Measurements from ENCODE around the gene ZSCAN18. TPM values are rescaled to one million over a fixed set of nuclear protein-coding genes. Genes with fewer than 3 reads are reported as not detected.

ZSCAN18 gene
- total RNA-seq, 1 experiment from 2014 or later, result not detected

DNA sequence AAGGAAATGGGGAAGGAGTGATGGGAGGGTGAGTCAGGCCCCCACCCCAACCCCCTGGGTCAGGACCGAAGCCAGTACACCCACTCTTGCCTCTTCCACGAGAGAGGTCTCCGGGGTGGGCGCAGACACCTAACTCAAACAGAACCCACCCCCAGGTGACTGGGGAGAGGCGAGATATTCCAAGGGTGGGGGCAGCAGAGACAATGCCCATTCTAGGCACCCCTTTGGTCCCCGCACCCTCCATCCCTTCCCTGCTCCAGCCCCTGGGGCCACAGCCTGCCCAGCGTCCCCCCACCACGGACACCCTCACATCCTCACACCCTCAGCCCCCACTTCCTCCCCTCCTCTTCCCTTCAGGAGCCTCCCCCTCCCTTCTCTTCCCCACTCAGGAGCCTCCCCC, 682 bp downstream of the ZSCAN18 start:
- no peaks in the 10 kb centered on the region for H3K4me1 Mint-ChIP-seq (ENCODE audit: insufficient read depth, unreplicated experiment)
- no TSS peak for BruUV-seq (replicated peaks)
- intact Hi-C loops (cut with micrococcal nuclease), result no loop called here
- H3K27ac Mint-ChIP-seq (ENCODE audit: low read depth, unreplicated experiment), result no peak overlapping the region
- no peaks in the 10 kb centered on the region for H3K36me3 Mint-ChIP-seq (ENCODE audit: insufficient read depth, unreplicated experiment)
- CTCF ChIA-PET, result no interaction called here
- TF ChIP-seq, protein P1, sequence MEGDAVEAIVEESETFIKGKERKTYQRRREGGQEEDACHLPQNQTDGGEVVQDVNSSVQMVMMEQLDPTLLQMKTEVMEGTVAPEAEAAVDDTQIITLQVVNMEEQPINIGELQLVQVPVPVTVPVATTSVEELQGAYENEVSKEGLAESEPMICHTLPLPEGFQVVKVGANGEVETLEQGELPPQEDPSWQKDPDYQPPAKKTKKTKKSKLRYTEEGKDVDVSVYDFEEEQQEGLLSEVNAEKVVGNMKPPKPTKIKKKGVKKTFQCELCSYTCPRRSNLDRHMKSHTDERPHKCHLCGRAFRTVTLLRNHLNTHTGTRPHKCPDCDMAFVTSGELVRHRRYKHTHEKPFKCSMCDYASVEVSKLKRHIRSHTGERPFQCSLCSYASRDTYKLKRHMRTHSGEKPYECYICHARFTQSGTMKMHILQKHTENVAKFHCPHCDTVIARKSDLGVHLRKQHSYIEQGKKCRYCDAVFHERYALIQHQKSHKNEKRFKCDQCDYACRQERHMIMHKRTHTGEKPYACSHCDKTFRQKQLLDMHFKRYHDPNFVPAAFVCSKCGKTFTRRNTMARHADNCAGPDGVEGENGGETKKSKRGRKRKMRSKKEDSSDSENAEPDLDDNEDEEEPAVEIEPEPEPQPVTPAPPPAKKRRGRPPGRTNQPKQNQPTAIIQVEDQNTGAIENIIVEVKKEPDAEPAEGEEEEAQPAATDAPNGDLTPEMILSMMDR (IDR thresholded peaks at IDR 0.05; ENCODE audit: unreplicated experiment), result no peak
- POLR2A ChIA-PET, result no interaction called here
- H3K4me3 Mint-ChIP-seq (ENCODE audit: unreplicated experiment), result no peak overlapping the region
- no peaks in the 10 kb centered on the region for H3K27me3 Mint-ChIP-seq (ENCODE audit: insufficient read depth, unreplicated experiment)
- peaks cover 23% of the 10 kb centered on the region for H3K9me3 Mint-ChIP-seq (ENCODE audit: unreplicated experiment)
- no peak for DNase-seq (ENCODE audit: unreplicated experiment)

DNA sequence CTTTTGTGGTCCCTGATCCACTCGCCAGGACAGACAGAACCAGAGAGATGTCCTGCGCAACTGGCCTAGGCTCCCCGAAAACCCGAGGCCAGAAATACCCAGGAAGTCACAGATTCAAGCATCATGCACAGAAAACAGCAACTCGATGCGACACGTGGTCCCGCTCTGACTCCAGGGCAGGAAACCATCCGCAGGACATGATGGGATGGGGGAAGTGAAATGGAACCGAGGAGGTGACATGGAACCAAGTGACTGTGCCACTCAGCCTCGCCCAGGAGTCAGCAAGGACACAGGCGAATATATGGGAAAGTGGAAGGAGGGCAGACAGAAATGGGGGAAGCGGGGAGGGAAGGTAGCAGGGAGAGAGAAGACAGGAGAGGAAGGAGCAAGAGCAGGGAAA, 1.1 kb downstream of the ZSCAN18 start:
- DNase-seq (ENCODE audit: unreplicated experiment), result no peak
- TF ChIP-seq, protein P1 (IDR thresholded peaks at IDR 0.05; ENCODE audit: unreplicated experiment), result no peak
- no TSS peak for BruUV-seq (replicated peaks)
- H3K27me3 Mint-ChIP-seq (ENCODE audit: insufficient read depth, unreplicated experiment), result no peaks in the 10 kb centered on the region
- no peaks in the 10 kb centered on the region for H3K4me1 Mint-ChIP-seq (ENCODE audit: insufficient read depth, unreplicated experiment)
- ChIA-PET CTCF (no interaction called here), POLR2A (no interaction called here)
- no peaks in the 10 kb centered on the region for H3K36me3 Mint-ChIP-seq (ENCODE audit: insufficient read depth, unreplicated experiment)
- no peak overlapping the region for H3K27ac Mint-ChIP-seq (ENCODE audit: low read depth, unreplicated experiment)
- intact Hi-C loops (cut with micrococcal nuclease), result no loop called here
- H3K4me3 Mint-ChIP-seq (ENCODE audit: unreplicated experiment), result no peak overlapping the region
- H3K9me3 Mint-ChIP-seq (ENCODE audit: unreplicated experiment), result peaks cover 23% of the 10 kb centered on the region

- no TSS peak for BruUV-seq (replicated peaks)
- DNase-seq (ENCODE audit: unreplicated experiment), result no peak
- Mint-ChIP-seq H3K4me1 (ENCODE audit: insufficient read depth, unreplicated experiment) (no peaks in the 10 kb centered on the region), H3K27ac (ENCODE audit: low read depth, unreplicated experiment) (no peak overlapping the region), H3K36me3 (ENCODE audit: insufficient read depth, unreplicated experiment) (no peaks in the 10 kb centered on the region), H3K4me3 (ENCODE audit: unreplicated experiment) (no peak overlapping the region), H3K9me3 (ENCODE audit: unreplicated experiment) (peaks cover 23% of the 10 kb centered on the region), H3K27me3 (ENCODE audit: insufficient read depth, unreplicated experiment) (no peaks in the 10 kb centered on the region)
- ChIA-PET POLR2A (no interaction called here), CTCF (interaction anchor here (0.6 kb wide), 1 partner anchor 34 kb away, joined by 3 read pairs; no protein-coding TSS in a partner anchor)
- TF ChIP-seq, protein P1 (IDR thresholded peaks at IDR 0.05; ENCODE audit: unreplicated experiment), result no peak
- intact Hi-C loops (cut with micrococcal nuclease), result no loop called here
Observed at GRCh38 chr19:58095328-58095727, 2.7 kb downstream of the ZSCAN18 start.

DNA sequence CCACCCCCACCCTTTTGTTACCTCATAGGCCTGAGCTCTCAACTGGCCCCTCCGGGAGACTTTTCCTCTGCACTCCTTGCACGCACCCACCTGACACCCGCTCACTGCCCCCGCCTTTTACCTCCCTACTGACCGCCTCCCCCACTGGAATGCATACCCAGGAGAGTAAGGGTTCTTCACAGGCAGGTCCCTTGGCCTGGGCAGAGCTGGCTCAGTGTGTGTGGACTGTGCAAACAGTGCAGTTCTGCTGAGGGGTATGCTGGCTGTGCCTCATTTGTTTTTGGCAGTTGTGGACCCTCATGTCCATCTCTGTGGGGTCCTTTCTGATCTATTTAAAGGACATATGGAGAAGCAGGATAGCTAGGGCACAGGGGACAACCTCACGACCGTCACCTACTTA, 5.0 kb downstream of the ZSCAN18 start:
- no peak overlapping the region for H3K4me3 Mint-ChIP-seq (ENCODE audit: unreplicated experiment)
- H3K36me3 Mint-ChIP-seq (ENCODE audit: insufficient read depth, unreplicated experiment), result no peaks in the 10 kb centered on the region
- no peaks in the 10 kb centered on the region for H3K27me3 Mint-ChIP-seq (ENCODE audit: insufficient read depth, unreplicated experiment)
- BruUV-seq (replicated peaks), result no TSS peak
- DNase-seq (ENCODE audit: unreplicated experiment), result no peak
- TF ChIP-seq, protein P1 (IDR thresholded peaks at IDR 0.05; ENCODE audit: unreplicated experiment), result no peak
- H3K27ac Mint-ChIP-seq (ENCODE audit: low read depth, unreplicated experiment), result no peak overlapping the region
- POLR2A ChIA-PET, result no interaction called here
- H3K9me3 Mint-ChIP-seq (ENCODE audit: unreplicated experiment), result peaks cover 16% of the 10 kb centered on the region
- H3K4me1 Mint-ChIP-seq (ENCODE audit: insufficient read depth, unreplicated experiment), result no peaks in the 10 kb centered on the region
- CTCF ChIA-PET, result interaction anchor here (0.6 kb wide), 1 partner anchor 899 kb away, joined by 3 read pairs; no protein-coding TSS in a partner anchor
- intact Hi-C loops (cut with micrococcal nuclease), result no loop called here
